ENCODE results near the gene ZNF687.

The ZNF687 gene

DNA sequence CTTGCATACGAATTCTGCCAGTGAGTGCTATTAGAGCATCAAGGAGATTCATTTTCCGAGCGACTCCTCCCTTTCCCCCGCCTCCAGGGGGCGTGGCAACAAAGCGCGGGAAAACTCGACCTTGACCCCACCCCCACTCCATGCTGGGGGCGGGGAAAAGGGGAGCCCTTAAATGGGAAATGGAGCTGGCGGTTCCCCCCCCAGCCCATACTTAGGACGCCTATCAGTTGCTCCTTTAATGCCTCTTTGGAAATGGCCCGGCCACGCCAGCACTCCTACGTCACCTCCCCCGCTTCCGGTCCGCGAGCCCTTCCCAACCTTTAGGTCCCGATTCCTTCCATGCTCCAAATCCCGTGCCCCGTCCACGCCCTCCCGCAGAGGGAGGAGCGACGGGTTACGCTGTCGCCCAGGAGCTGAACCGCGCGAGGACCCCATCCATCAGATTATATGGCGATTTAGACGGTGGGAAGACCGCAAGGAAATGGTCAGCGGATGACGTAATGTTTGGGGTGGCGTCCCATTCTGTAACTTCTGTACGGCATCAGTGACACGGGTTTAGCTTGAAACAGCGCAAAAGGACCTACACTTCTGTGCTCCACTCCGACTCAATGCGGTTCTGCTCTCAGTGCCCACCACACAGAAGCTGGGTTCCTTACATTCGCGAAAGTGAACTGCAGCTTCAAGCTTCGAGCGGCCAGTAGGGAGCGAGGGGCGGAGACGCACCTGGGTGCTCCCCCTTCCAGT lies 702 bp upstream of the ZNF687 start:
- DNase-seq = peak; percentile 94

DNA sequence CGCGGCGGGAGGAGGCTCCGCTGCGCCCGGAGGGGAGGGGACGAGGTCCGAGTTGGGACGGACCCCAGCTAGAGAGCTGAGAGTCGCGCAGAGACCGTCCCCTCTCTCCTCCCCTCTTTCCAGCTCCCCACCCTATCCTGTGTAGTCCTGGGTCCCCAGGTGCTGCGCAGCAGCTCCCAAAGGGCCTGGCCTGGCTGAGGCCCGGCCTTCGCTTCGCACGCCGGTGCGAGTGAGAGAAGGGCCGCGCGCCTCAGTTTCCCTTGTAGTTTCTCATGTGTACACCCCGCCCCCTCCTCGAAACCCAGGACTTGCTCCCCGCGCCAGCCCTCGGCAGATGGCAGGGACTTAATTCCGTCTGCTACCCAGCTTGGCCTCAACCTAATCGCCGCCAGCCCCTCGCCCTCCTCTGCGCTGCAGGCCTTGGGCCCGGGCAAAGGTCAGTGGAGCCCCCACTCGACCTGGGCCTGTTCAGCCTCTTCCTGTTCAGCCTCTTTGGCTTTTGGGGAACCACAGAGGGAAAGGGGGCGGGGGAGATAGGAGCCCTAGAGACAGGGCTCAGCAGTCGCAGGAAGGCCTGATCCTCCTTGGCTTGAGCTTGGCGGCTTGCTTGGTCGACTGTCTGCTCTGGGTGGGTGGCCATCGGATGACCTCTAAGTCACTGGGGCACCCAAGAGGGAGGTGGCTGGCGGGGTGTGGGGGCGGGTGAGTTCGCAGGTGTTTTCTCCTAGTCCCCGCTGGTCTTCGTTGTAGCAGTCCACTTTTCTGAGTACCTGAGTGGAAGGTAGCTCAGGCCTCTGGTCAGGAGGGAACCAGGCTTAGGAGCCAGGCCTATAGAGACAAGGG lies 1.0 kb downstream of the ZNF687 start:
- no peak for DNase-seq

GRCh38 chr1:151284013-151284577 lies 2.0 kb downstream of the ZNF687 start:
- no peak for DNase-seq

DNA sequence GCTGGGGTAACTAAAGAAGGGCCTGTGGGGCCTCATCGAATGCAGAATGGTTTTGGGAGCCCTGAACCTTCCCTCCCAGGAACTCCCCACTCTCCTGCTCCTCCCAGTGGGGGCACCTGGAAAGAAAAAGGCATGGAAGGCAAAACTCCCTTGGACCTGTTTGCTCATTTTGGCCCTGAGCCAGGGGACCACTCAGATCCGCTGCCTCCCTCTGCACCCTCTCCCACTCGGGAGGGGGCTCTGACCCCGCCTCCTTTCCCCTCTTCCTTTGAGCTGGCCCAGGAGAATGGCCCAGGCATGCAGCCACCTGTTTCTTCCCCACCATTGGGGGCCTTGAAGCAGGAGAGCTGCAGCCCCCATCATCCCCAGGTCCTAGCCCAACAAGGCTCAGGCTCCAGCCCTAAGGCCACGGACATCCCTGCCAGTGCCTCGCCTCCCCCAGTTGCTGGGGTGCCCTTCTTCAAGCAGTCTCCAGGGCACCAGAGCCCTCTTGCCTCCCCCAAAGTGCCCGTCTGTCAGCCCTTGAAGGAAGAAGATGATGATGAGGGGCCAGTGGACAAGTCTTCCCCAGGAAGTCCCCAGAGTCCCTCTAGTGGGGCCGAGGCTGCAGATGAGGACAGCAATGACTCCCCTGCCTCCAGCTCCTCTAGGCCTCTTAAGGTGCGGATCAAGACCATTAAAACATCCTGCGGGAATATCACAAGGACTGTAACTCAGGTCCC lies 4.7 kb downstream of the ZNF687 start:
- no peak for DNase-seq

DNA sequence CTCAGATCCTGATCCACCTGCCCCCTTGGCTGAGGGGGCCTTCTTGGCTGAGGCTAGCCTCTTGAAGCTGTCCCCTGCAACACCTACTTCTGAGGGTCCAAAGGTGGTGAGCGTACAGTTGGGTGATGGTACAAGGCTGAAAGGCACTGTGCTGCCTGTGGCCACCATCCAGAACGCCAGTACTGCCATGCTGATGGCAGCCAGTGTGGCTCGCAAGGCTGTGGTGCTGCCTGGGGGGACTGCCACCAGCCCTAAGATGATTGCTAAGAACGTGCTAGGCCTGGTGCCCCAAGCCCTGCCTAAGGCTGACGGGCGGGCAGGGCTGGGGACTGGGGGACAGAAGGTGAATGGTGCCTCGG lies 5.2 kb downstream of the ZNF687 start:
- DNase-seq = no peak

GRCh38 chr1:151287767-151288500 lies 5.8 kb downstream of the ZNF687 start:
- no peak for DNase-seq

DNA sequence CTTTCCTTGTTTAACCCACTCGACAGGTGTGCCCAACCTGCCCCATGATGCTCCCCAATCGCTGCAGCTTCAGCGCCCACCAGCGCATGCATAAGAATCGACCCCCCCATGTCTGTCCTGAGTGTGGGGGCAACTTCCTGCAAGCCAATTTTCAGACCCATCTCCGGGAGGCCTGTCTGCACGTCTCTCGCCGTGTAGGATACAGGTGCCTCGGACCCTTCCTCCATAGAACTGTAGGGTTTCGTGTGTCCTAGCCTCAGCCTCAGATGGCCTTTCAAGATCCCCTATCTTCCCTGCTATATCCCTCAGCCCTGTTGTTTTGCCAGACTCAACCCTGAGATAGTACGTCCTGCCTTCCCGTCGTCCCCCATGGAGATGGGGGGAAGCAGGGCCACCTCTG lies 6.4 kb downstream of the ZNF687 start:
- DNase-seq = no peak

GRCh38 chr1:151289080-151289935 lies 7.2 kb downstream of the ZNF687 start:
- DNase-seq = no peak

DNA sequence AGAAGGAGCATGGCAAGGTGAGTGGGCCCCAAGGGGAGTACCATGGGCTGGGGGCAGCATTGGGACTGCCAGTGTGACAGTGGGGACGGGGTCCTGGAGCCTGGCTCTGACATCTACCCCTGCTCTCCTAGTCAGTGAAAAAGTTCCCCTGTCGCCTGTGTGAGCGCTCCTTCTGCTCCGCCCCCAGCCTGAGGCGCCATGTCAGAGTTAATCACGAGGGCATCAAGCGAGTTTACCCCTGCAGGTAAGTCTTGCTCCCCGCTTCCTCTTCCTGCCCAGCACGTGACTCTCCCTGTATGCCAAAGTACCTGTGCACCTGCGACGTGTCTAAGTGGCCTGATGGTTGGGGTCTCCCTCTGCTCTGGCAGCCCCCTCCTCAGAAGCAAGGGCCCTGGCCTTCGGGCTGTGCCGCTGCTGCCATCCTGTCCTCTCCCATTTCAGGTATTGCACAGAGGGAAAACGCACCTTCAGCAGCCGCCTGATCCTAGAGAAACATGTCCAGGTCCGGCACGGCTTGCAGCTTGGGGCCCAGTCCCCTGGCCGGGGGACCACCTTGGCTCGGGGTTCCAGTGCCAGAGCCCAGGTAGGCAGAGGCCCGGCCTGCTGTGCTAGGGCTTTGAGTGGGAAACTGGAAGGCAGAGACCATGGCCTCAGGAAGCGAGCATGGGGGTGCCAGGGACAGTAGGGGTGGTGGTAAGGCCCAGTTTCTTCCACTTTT lies 8.1 kb downstream of the ZNF687 start:
- no peak for DNase-seq

DNA sequence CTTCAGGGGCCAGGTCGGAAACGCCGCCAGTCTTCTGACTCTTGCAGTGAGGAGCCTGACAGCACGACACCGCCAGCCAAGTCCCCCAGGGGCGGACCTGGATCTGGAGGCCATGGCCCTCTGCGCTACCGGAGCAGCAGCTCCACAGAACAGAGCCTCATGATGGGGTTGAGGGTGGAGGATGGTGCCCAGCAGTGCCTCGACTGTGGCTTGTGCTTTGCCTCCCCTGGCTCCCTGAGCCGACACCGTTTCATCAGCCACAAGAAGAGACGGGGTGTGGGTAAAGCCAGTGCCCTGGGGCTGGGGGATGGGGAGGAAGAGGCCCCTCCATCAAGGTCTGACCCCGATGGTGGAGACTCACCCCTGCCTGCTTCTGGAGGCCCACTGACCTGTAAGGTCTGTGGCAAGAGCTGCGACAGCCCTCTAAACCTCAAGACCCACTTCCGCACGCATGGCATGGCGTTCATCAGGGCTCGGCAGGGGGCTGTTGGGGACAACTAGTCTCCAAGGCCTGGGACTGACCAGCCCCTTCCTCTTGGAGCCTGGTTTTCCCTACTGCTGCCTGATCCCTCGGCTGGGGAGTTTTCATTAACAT lies 8.7 kb downstream of the ZNF687 start:
- DNase-seq = no peak

GRCh38 chr1:151292207-151293030 lies 10.3 kb downstream of the ZNF687 start:
- no peak for DNase-seq

- no peak for DNase-seq
Observed at GRCh38 chr1:151293093-151293492, 11.0 kb downstream of the ZNF687 start.

GRCh38 chr1:151294742-151295462 lies 12.8 kb downstream of the ZNF687 start:
- no peak for DNase-seq

DNA sequence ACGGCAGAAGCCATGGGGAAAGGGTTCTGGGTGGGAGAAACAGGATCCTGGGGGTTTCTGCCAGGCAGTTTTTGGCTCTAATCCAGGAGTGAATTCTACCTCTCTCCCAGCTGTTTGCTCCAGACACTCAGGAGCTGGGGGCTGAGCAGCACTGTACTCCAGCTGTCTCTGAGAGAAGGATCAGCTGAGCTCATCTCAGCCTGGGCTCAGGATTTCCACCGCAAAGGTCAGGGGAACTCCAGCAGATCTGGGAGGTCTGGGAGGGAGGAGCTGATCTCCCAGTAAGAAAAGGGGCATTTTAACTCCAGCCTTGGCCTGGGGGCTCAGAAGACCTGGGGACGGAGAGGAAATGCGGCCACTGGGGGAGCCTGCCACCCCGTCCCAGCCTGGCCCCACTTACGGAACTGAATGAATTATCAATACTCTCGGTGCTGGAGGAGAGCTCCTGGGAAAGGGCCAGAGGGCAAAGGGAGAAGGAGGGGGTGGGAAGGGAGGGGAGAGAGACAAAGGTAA lies 27.8 kb downstream of the ZNF687 start:
- no peak for DNase-seq

DNA sequence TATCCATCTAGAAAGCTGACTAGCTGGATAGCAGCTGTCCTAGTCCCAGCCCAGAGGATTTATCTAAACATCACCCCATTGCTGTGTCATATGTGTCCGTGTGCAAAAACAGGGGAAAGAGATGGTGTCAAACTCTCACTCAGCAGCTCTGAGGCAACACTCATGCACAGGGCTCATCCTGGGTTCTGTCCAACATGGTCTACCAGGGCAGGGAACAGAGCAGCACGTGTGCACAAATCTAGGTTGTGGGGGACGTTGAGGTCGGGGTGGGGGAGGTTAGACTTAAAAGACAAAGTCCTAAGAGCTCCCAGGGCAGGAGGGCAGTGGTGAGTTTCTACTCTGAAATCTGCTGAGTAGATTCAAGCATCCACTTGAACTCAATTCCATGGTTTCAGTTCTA lies 28.9 kb downstream of the ZNF687 start:
- DNase-seq = no peak

DNA sequence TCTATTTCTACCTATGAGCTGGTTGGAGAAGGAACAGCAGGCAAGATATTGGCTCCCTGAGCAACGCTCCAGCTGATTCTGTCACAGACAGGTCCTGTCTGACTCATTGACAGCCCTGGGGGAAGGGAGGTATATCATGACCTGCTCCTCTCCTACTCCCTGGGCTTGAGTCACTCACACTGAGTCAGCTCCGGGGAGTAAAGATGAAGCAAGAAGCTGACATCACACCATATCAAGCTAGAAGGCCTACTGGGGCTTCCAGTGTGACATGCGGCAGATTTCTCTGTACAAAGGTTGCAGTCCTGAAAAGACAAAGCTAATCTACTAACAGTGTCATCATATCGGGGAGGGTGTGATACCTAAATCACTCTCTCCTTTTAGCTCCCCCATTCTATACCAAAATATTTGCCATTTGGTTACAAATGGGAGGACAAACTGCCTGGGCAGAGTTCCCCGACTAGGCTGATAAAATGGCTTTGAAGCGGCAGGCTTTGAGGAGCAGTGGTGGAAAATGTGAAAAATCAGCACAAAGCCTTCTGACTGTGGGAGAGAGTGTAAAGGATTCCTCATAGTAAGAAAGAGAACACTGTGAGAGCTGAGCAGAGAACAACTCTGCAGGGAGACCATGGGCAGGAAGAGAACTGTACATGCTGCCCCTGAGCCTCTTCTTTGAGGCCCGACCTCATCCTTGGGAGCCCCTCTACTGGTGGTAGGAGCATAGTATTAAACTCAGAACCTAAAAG lies 29.7 kb downstream of the ZNF687 start:
- DNase-seq = no peak

DNA sequence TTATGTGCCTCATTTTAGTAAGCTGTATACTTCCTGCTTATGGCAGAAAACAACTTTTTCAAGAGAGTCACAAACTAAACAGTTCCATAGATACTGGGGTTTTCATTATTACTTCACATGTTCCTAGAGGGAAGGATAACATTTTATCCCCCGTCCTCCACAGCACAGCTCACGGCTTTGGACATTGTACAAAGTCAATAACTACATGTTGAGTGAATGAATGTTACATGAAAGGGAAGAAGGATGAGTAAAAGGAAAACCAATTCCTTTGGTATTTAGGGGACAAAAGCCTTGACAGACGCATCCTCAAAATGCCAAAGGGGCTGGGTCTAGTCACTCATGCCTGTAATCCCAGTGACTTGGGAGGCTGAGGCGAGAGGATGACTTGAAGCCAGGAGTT lies 30.3 kb downstream of the ZNF687 start:
- DNase-seq = no peak

DNA sequence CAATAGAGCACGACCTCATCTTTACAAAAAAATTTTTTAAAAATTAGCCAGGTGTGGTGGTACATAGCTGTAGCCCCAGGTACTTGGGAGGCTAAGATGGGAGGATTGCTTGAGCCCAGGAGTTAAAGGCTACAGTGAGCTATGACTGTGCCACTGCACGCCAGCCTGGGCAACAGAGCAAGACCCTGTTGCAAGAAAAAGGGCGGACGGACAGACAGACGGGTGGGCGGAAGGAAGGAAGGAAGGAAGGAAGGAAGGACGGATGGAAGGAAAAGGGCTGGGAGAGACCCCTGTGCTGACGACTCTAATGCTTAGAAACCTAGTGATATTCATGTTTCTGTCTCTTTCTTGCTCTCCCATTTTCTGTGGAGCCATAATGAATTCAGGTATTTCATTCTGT lies 30.7 kb downstream of the ZNF687 start:
- no peak for DNase-seq

Measured in NCI-H1105 treated with DMSO at 0.1 percent for 48 hours (cell line).